ENCODE data around the gene CACNA2D4.

GRCh38 chr12:1782215-1782614 lies 136.2 kb downstream of the CACNA2D4 start:
- no peak for TF ChIP-seq CTCF (conservative IDR thresholded peaks at IDR 0.05)
- TF ChIP-seq ZFX (IDR thresholded peaks at IDR 0.05), result no peak
